C4-2B (cell line): ENCODE data around the gene ACBD3.

Experiments used
- CTCF ChIP-seq: fragments of 450-650 bp; conservative IDR thresholded peaks from 2 replicates; pipeline ENCODE4 v1.5.1; 2017; ENCODE audit warnings: mild to moderate bottlenecking
- ZFX ChIP-seq: fragments of 450-650 bp; IDR thresholded peaks from 2 replicates; pipeline ENCODE4 v1.6.1; 2017

GRCh38 chr1:226216056-226216455 lies 29.5 kb upstream of the ACBD3 start:
- no peak for TF ChIP-seq CTCF
- no peak for TF ChIP-seq ZFX
